Nephron (organoid): ENCODE results near the gene KIF6.
"Not testable (repeated sequence)": the region's sequence is repeated elsewhere in the genome, so short reads cannot be mapped to it uniquely, and the experiment has no call there.

Source experiments
- H3K27ac Mint-ChIP-seq, 3 experiments: 2 replicates each; pipeline ENCODE4 v1.8.0; 2020; ENCODE audit warnings: mixed read lengths in 3 of 3, mild to moderate bottlenecking in 2 of 3, moderate library complexity in 1 of 3
- H3K27me3 Mint-ChIP-seq: 2 replicates; pipeline ENCODE4 v1.8.0; 2021; ENCODE audit warnings: low read depth, mild to moderate bottlenecking, moderate library complexity, mixed read lengths
- H3K36me3 Mint-ChIP-seq: 2 replicates; pipeline ENCODE4 v1.8.0; 2020; ENCODE audit warnings: low read depth, mixed read lengths
- H3K4me1 Mint-ChIP-seq: 2 replicates; pipeline ENCODE4 v1.8.0; 2020; ENCODE audit warnings: mixed read lengths
- H3K4me3 Mint-ChIP-seq, 3 experiments: 2 replicates each; pipeline ENCODE4 v1.8.0; 2020; ENCODE audit warnings: mild to moderate bottlenecking in 3 of 3, mixed read lengths in 3 of 3, moderate library complexity in 2 of 3
- H3K9me3 Mint-ChIP-seq: 2 replicates; pipeline ENCODE4 v1.8.0; 2020; ENCODE audit warnings: mixed read lengths
- CTCF ChIP-seq, 3 experiments: fragments of 200-600 bp; sonication (generic); IDR thresholded peaks; one replicate each; pipeline ENCODE4 v1.5.0; 2021; ENCODE audit warnings: antibody characterized with exemption in 3 of 3; ENCODE audit not compliant: unreplicated experiment in 3 of 3

The KIF6 gene

GRCh38 chr6:39289490-39289889 lies 435.7 kb downstream of the KIF6 start:
- Mint-ChIP-seq H3K27ac (no peak overlapping the region), H3K9me3 (no peaks in the 10 kb centered on the region), H3K27me3 (peaks cover 40% of the 10 kb centered on the region), H3K4me3 (no peak overlapping the region), H3K4me1 (no peaks in the 10 kb centered on the region), H3K36me3 (no peaks in the 10 kb centered on the region)
- TF ChIP-seq CTCF (IDR thresholded peaks at IDR 0.05; ENCODE audit: unreplicated experiment in 3 of 3) = no peak

- TF ChIP-seq CTCF (IDR thresholded peaks at IDR 0.05; ENCODE audit: unreplicated experiment in 3 of 3) = no peak
- Mint-ChIP-seq H3K4me1 (no peaks in the 10 kb centered on the region), H3K9me3 (no peaks in the 10 kb centered on the region), H3K27ac (no peak overlapping the region), H3K27me3 (peaks cover 38% of the 10 kb centered on the region), H3K4me3 (no peak overlapping the region), H3K36me3 (no peaks in the 10 kb centered on the region)
Measured at GRCh38 chr6:39287601-39288000, 437.6 kb downstream of the KIF6 start.

- H3K27ac Mint-ChIP-seq, H3K36me3 Mint-ChIP-seq, H3K9me3 Mint-ChIP-seq, H3K4me1 Mint-ChIP-seq, H3K4me3 Mint-ChIP-seq: not testable (repeated sequence)
- peaks cover 41% of the 10 kb centered on the region for H3K27me3 Mint-ChIP-seq
Measured at GRCh38 chr6:39286596-39286995, 438.6 kb downstream of the KIF6 start.

- no peaks in the 10 kb centered on the region for H3K9me3 Mint-ChIP-seq
- no peak overlapping the region for H3K4me3 Mint-ChIP-seq
- H3K27ac Mint-ChIP-seq = no peak overlapping the region
- H3K27me3 Mint-ChIP-seq = peaks cover 32% of the 10 kb centered on the region
- TF ChIP-seq CTCF (IDR thresholded peaks at IDR 0.05; ENCODE audit: unreplicated experiment in 3 of 3) = no peak
- H3K36me3 Mint-ChIP-seq = no peaks in the 10 kb centered on the region
- H3K4me1 Mint-ChIP-seq = no peaks in the 10 kb centered on the region
Measured at GRCh38 chr6:39282774-39283173, 442.4 kb downstream of the KIF6 start.

GRCh38 chr6:39281312-39281980 lies 443.8 kb downstream of the KIF6 start:
- no peaks in the 10 kb centered on the region for H3K9me3 Mint-ChIP-seq
- peaks cover 37% of the 10 kb centered on the region for H3K27me3 Mint-ChIP-seq
- H3K36me3 Mint-ChIP-seq = no peaks in the 10 kb centered on the region
- no peak overlapping the region for H3K4me3 Mint-ChIP-seq
- TF ChIP-seq CTCF (IDR thresholded peaks at IDR 0.05; ENCODE audit: unreplicated experiment in 3 of 3) = no peak
- H3K4me1 Mint-ChIP-seq = no peaks in the 10 kb centered on the region
- H3K27ac Mint-ChIP-seq = peak overlapping the region in 2 of 3 experiments; percentile 62 to 63

- H3K9me3 Mint-ChIP-seq = no peaks in the 10 kb centered on the region
- peaks cover 36% of the 10 kb centered on the region for H3K27me3 Mint-ChIP-seq
- no peaks in the 10 kb centered on the region for H3K36me3 Mint-ChIP-seq
- no peak for TF ChIP-seq CTCF (IDR thresholded peaks at IDR 0.05; ENCODE audit: unreplicated experiment in 3 of 3)
- no peaks in the 10 kb centered on the region for H3K4me1 Mint-ChIP-seq
- H3K4me3 Mint-ChIP-seq = no peak overlapping the region
- H3K27ac Mint-ChIP-seq = no peak overlapping the region
Measured at GRCh38 chr6:39280247-39280731, 444.9 kb downstream of the KIF6 start.
